ENCODE measurements around the gene HGD. TPM values are rescaled to one million over a fixed set of nuclear protein-coding genes. Genes with fewer than 3 reads are reported as not detected.

The HGD gene
- total RNA-seq, 1 experiment from 2014 or later: 1.5 TPM

GRCh38 chr3:120599211-120599610 is 82.8 kb downstream of the HGD start:
- Mint-ChIP-seq H3K27me3 (ENCODE audit: low read depth) (peaks cover 3% of the 10 kb centered on the region; the same call in 1 of the 2 replicates), H3K4me1 (peaks cover 8% of the 10 kb centered on the region), H3K27ac (no peak overlapping the region), H3K9me3 (no peaks in the 10 kb centered on the region), H3K4me3 (no peak overlapping the region), H3K36me3 (peaks cover 22% of the 10 kb centered on the region)
- DNase-seq (ENCODE audit: low spot score) (no peak), ATAC-seq (no peak)
- ChIA-PET CTCF (no interaction called here), POLR2A (no interaction called here)
- no peak for TF ChIP-seq IRF2 (CRISPR knock-in tag; IDR thresholded peaks at IDR 0.05; ENCODE audit: borderline replicate concordance, low read depth)
- TF ChIP-seq ATF1 (CRISPR knock-in tag; IDR thresholded peaks at IDR 0.05): no peak
- TF ChIP-seq NFE2L1 (CRISPR knock-in tag; IDR thresholded peaks at IDR 0.05): no peak

GRCh38 chr3:120597445-120598049 is 84.5 kb downstream of the HGD start:
- Mint-ChIP-seq H3K4me3 (no peak overlapping the region), H3K4me1 (peaks cover 8% of the 10 kb centered on the region), H3K27ac (no peak overlapping the region; the same call in none of the 2 replicates), H3K27me3 (ENCODE audit: low read depth) (peaks cover 3% of the 10 kb centered on the region; the same call in 1 of the 2 replicates), H3K36me3 (peaks cover 19% of the 10 kb centered on the region), H3K9me3 (no peaks in the 10 kb centered on the region)
- ChIA-PET CTCF (interaction anchor here (2.1 kb wide), 1 partner anchor 30 kb away, joined by 18 read pairs; no protein-coding TSS in a partner anchor), POLR2A (interaction anchor here (0.6 kb wide), 1 partner anchor 32 kb away, joined by 4 read pairs; no protein-coding TSS in a partner anchor)
- ATAC-seq: no peak
- DNase-seq (ENCODE audit: low spot score): no peak
- no peak for TF ChIP-seq ZNF281 (CRISPR knock-in tag; IDR thresholded peaks at IDR 0.05)
- no peak for TF ChIP-seq FOXK1 (CRISPR knock-in tag; IDR thresholded peaks at IDR 0.05)
- TF ChIP-seq ATF6 (CRISPR knock-in tag; IDR thresholded peaks at IDR 0.05): no peak
- TF ChIP-seq ETV6 (CRISPR knock-in tag; IDR thresholded peaks at IDR 0.05): no peak
- no peak for TF ChIP-seq PRDM15 (CRISPR knock-in tag; IDR thresholded peaks at IDR 0.05)
- no peak for TF ChIP-seq ZBTB21 (CRISPR knock-in tag; IDR thresholded peaks at IDR 0.05; ENCODE audit: borderline replicate concordance)
- TF ChIP-seq ATF2 (CRISPR knock-in tag; IDR thresholded peaks at IDR 0.05; ENCODE audit: borderline replicate concordance, low read depth): no peak
- no peak for TF ChIP-seq NR3C1 (CRISPR knock-in tag; conservative IDR thresholded peaks at IDR 0.05; ENCODE audit: low read depth)
- TF ChIP-seq TEAD1 (CRISPR knock-in tag; IDR thresholded peaks at IDR 0.05): no peak
- TF ChIP-seq ZNF423 (CRISPR knock-in tag; IDR thresholded peaks at IDR 0.05): no peak
- TF ChIP-seq IRF2 (CRISPR knock-in tag; IDR thresholded peaks at IDR 0.05; ENCODE audit: borderline replicate concordance, low read depth): no peak
- TF ChIP-seq ZNF138 (CRISPR knock-in tag; conservative IDR thresholded peaks at IDR 0.05): no peak
- TF ChIP-seq, protein P1, sequence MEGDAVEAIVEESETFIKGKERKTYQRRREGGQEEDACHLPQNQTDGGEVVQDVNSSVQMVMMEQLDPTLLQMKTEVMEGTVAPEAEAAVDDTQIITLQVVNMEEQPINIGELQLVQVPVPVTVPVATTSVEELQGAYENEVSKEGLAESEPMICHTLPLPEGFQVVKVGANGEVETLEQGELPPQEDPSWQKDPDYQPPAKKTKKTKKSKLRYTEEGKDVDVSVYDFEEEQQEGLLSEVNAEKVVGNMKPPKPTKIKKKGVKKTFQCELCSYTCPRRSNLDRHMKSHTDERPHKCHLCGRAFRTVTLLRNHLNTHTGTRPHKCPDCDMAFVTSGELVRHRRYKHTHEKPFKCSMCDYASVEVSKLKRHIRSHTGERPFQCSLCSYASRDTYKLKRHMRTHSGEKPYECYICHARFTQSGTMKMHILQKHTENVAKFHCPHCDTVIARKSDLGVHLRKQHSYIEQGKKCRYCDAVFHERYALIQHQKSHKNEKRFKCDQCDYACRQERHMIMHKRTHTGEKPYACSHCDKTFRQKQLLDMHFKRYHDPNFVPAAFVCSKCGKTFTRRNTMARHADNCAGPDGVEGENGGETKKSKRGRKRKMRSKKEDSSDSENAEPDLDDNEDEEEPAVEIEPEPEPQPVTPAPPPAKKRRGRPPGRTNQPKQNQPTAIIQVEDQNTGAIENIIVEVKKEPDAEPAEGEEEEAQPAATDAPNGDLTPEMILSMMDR (IDR thresholded peaks at IDR 0.05): no peak
- no peak for TF ChIP-seq ARID4B (CRISPR knock-in tag; IDR thresholded peaks at IDR 0.05; ENCODE audit: borderline replicate concordance)
- no peak for TF ChIP-seq CBFB (CRISPR knock-in tag; IDR thresholded peaks at IDR 0.05; ENCODE audit: low read depth)
- TF ChIP-seq ELF4 (CRISPR knock-in tag; IDR thresholded peaks at IDR 0.05; ENCODE audit: low read depth): no peak

All from WTC11 (cell line).